ENCODE data around the gene CNGA4.
"Not testable (repeated sequence)": the region's sequence is repeated elsewhere in the genome, so short reads cannot be mapped to it uniquely, and the experiment has no call there.

CNGA4 gene

GRCh38 chr11:6270584-6271246 is 31.8 kb downstream of the CNGA4 start:
- no peak for DNase-seq

GRCh38 chr11:6271598-6271997 is 32.7 kb downstream of the CNGA4 start:
- DNase-seq: no peak

- DNase-seq: no peak
Observed at GRCh38 chr11:6273188-6273587, 34.3 kb downstream of the CNGA4 start.

- not testable (repeated sequence) for DNase-seq
Observed at GRCh38 chr11:6280809-6281208, 41.9 kb downstream of the CNGA4 start.

- no peak for DNase-seq
Observed at GRCh38 chr11:6283453-6284023, 44.6 kb downstream of the CNGA4 start.

- no peak for DNase-seq
Observed at GRCh38 chr11:6284250-6284649, 45.4 kb downstream of the CNGA4 start.

- no peak for DNase-seq
Observed at GRCh38 chr11:6285019-6285418, 46.1 kb downstream of the CNGA4 start.

All from activated effector memory CD4-positive, alpha-beta T cell treated with anti-CD3 and anti-CD28 coated beads, Interleukin-2, amount 50 U/mL, for 16 hours (primary cell).